NCI-H526 treated with DMSO at 0.1 percent for 48 hours (cell line): ENCODE measurements around the gene GAREM1.

Experiments
- DNase-seq: peaks from one replicate; lab custom pipeline; 2025; lab: John Stamatoyannopoulos, UW

The GAREM1 gene

GRCh38 chr18:32425466-32425865 is 45.2 kb downstream of the GAREM1 start:
- no peak for DNase-seq

DNA sequence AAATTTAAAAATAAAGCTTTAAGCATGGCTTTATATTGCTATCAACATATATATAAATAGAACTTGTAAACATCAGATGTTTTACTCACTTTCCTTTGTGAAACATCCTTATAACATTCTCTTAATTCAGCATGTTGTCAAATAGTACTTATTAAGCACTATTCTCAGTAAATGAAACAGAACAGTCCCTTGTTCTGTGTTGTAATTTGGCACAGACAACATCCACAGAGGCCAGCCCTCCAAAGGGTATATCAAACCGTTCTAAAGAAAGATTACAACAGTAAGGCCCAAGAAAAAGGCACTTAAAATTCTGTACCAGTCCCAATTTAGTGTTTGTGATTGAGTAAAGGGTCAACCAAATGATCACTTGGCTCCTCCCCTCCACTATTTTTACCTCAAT is 46.0 kb downstream of the GAREM1 start:
- no peak for DNase-seq

DNA sequence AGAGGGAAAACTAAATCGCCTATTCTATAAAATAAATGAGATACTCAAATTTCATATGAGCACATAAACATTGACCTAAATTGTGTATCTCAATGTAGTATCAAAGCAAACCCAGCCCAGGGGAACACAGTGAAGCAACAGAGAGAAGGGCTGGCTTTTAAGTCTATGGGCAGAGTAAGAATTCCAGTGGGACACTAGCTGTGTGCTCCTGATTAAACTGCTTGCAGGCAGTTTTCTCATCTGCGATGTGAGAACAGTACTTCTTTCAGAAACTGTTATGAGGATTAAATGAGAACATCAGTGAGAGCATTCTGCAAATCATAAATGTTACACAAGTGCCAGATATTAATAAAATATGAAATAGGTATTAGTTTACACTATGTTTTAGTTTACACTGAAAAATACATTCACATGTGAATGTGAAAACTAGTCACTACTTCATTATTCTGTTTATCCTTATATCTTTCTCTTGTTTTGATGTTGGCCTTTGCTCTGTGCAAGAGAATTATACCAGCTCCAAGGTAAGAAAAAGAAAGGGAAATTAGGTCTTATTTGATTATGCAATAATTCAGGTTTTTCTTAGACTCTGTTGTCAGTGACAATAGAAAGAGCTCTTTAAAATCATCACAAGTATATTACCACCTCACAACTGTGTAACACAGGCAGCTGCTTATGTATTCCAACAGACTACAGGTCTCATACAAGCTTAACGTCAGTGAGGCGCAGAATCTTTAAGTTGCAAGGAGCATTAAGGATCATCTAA is 47.5 kb downstream of the GAREM1 start:
- DNase-seq, result no peak

DNA sequence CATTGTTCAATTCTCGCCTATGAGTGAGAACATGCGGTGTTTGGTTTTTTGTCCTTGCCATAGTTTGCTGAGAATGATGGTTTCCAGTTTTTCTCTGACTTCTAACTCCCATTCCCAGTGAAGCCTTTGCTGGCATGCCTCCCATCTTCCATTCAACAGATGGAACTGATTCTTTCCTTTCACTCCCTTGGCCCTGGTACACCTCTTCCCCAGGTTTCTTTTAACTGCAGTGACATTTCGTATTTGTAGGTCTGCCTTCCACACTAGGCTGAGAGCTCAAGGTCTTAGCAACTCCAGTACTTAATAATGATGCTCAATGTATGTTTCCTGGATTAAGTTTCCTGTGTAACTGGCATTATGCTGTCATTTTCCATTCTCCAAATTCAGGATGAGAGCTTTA is 48.5 kb downstream of the GAREM1 start:
- DNase-seq, result no peak

- DNase-seq, result no peak
Observed at GRCh38 chr18:32420084-32420750, 50.5 kb downstream of the GAREM1 start.

GRCh38 chr18:32418148-32418547 is 52.5 kb downstream of the GAREM1 start:
- no peak for DNase-seq

GRCh38 chr18:32405588-32405987 is 65.1 kb downstream of the GAREM1 start:
- no peak for DNase-seq

GRCh38 chr18:32401621-32402020 is 69.1 kb downstream of the GAREM1 start:
- DNase-seq, result no peak

- DNase-seq, result no peak
Observed at GRCh38 chr18:32393407-32393806, 77.3 kb downstream of the GAREM1 start.

DNA sequence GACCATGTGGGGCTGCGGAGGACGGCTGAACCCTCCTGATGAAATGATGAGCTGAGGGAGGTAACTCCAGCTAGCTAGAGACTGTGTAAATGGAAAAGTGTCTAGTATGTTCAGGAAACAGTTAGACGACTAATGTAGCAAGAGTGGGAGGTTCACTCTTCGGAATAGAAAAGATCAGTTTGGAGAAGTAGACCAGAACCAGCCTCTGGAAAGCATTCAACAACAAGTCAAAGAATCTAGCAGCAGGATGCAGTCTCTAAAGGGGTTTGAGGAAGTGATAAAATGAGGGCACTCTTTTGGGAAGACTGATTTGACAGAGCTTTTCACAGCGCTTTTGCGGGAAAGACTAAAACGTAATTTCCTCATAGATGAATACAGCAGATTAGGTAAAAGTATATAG is 79.6 kb downstream of the GAREM1 start:
- no peak for DNase-seq

DNA sequence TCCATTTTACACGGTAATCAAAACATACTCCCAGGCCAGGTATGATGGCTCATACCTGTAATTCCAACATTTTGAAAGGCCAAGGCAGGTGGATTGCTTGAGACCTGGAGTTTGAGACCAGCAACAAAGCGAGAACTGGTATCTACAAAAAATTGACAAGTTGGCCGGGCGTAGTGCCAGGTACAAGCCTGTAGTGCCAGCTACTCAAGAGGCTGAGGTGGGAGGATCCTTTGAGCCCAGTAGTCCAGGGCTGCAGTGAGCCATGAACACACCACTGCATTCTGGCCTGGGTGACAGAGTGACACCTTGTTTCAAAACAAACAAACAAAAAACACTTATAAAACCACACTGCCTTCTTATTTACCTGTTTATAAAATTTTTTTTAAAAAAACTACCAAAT is 80.8 kb downstream of the GAREM1 start:
- DNase-seq, result no peak

DNA sequence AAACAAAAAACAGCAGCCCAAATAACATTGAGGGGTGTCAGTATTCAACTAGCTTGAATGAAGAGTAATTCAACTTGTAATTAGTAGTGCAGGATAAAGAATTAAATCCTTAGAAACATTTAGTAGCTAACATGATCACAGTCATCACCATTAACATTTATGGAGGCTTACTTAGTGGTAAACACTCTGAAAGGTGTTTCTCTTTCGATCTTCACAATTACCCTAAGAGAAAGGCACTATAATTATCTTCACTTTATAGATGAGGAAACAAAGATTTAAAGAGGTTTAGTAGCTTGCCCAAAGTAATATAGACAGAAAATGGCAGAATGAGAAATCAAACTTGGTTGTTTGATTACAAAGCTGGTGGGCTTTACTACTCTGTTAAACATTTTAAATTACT is 81.5 kb downstream of the GAREM1 start:
- no peak for DNase-seq

DNA sequence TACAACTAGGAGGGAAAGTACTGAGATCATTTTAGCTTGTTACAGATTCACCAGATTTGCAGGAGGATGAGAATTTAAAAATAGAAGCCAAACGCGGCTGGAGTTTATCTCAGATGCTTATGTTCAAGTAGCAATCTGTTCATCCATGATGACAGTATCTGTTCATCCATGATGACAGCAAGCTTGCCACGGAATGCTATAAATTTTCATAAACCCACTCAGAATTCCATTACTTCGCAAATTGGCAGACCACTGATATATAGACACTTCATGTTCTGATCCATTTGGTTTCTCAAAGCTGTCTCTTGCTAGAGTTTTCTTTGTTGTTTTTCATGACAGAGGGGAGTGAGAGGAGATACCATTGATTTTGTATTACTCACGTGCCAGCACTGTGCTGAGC is 84.2 kb downstream of the GAREM1 start:
- no peak for DNase-seq

DNA sequence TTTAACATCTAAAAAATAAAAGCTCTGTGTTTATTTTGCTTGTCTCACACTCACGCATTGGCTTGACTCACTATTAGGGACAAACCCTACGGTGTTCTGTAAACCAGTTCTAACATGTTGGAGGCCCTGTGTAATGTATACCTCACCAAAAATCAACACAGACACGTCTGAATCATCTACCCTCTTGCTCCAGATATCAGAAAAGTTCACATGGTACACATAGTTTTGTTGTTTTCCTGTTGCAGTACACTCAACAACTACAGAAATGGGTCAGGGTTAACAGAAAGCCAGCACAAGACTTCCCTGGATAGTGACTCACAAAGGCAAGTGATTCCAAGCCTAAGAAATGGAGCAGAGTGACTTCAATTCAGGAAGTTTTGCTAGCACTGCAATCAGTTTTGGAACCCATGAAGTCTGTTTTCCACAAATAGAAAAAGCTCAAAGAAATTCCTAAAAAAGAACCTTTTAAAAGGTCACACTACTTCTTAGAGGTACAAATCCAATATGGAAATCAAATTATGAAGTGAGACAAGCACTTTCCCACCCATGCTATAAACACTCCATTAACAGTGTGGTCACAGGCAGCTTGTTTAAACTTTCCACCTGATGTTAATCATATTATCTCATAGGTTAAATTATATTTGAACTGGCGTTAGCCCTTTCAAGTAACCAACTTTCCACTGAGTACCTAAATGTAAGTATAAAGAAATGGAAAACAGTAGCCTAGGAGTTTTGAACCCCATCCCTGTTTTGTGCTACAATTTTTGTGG is 87.4 kb downstream of the GAREM1 start:
- DNase-seq, result no peak

- DNase-seq, result no peak
Observed at GRCh38 chr18:32381761-32382160, 88.9 kb downstream of the GAREM1 start.

- DNase-seq, result no peak
Observed at GRCh38 chr18:32380559-32380958, 90.1 kb downstream of the GAREM1 start.

DNA sequence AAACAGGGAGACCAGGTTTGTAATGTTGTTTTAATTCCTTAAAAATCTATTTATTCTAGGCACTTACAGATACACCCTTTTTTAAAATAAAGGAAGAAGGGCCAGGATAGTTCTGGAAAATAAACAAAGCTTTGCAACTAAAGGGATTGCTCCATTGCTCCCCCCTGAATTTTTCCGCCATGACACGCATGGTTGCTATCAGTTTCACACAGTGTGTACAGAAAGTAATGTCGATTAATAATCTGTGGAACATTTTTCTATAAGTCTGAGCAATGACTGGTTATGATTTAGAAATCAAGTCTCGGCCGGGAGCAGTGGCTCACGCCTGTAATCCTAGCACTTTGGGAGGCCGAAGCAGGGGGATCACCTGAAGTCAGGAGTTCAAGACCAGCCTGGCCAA is 90.8 kb downstream of the GAREM1 start:
- no peak for DNase-seq

GRCh38 chr18:32378705-32379104 is 92.0 kb downstream of the GAREM1 start:
- DNase-seq, result no peak

GRCh38 chr18:32373995-32374394 is 96.7 kb downstream of the GAREM1 start:
- no peak for DNase-seq

DNA sequence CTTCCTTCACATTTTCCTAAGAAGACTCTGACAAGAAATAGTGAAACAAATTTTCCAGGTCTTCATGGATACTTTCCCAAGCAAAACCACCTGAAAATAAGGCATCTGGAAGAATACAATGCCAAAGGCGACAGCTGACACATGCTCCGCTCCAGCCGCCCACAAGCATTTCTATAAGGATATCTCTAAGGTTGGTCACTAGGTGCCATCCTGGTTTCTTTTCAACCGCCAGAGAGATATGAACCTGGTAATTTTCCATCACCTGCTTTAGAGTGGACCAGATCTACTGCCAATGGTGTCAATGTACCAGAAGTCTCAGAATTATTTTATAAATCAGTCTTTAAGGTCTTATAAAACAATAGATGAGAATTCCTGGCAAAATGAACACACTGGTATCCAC is 97.2 kb downstream of the GAREM1 start:
- no peak for DNase-seq

GRCh38 chr18:32372381-32373061 is 98.2 kb downstream of the GAREM1 start:
- no peak for DNase-seq

DNA sequence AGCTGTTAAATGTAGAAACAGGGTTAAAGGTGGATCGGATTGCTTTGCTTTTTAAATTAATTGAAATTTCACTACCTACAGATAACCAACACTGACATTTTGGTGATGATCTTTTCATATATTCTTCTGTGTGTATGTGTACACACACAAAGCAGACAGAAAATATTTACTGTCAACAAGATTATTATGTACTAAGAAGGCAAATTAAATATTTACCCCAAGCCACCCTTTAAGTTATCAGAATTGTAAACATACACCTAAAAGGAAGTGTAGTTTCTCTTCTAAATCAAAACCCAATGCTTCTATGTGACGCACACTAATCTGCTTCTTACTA is 98.7 kb downstream of the GAREM1 start:
- DNase-seq, result no peak

GRCh38 chr18:32371384-32371783 is 99.3 kb downstream of the GAREM1 start:
- no peak for DNase-seq
